Smooth muscle cell (in vitro differentiated cells): Measurements from ENCODE around the gene AQP5. TPM values are rescaled to one million over a fixed set of nuclear protein-coding genes. Genes with fewer than 3 reads are reported as not detected.

Experiments
- DNase-seq: peaks from one replicate; lab custom pipeline; 2025; ENCODE audit not compliant: unreplicated experiment; lab: John Stamatoyannopoulos, UW
- H2AFZ ChIP-seq: fragments of 200-600 bp; sonication (generic); 2 replicates; pipeline ENCODE4 v1.6.0; 2016; ENCODE audit warnings: antibody characterized with exemption, low read depth, mild to moderate bottlenecking
- H3F3A ChIP-seq: fragments of 200-600 bp; sonication (generic); 2 replicates; pipeline ENCODE4 v1.6.0; 2017; ENCODE audit warnings: antibody characterized with exemption, low read depth
- H3K27ac ChIP-seq: fragments of 200-600 bp; sonication (generic); 2 replicates; pipeline ENCODE4 v1.5.1; 2016; ENCODE audit warnings: low read depth, mild to moderate bottlenecking
- H3K27me3 ChIP-seq: fragments of 200-600 bp; sonication (generic); 2 replicates; pipeline ENCODE4 v1.6.1; 2016; ENCODE audit warnings: low read depth, mild to moderate bottlenecking
- H3K36me3 ChIP-seq: fragments of 200-600 bp; sonication (generic); 2 replicates; pipeline ENCODE4 v1.5.1; 2016; ENCODE audit warnings: low read depth
- H3K4me1 ChIP-seq: fragments of 200-600 bp; sonication (generic); 2 replicates; pipeline ENCODE4 v1.5.1; 2016; ENCODE audit warnings: low read depth
- H3K4me2 ChIP-seq: fragments of 200-600 bp; sonication (generic); 2 replicates; pipeline ENCODE4 v1.6.0; 2016; ENCODE audit warnings: mild to moderate bottlenecking
- H3K4me3 ChIP-seq: fragments of 200-600 bp; sonication (generic); 2 replicates; pipeline ENCODE4 v1.5.1; 2016; ENCODE audit warnings: mild to moderate bottlenecking
- H3K79me2 ChIP-seq: fragments of 200-600 bp; sonication (generic); 2 replicates; pipeline ENCODE4 v1.6.0; 2016; ENCODE audit warnings: low read depth, mild to moderate bottlenecking
- H3K9ac ChIP-seq: fragments of 200-600 bp; sonication (generic); 2 replicates; pipeline ENCODE4 v1.6.0; 2016; ENCODE audit warnings: low read depth
- H3K9me3 ChIP-seq: fragments of 200-600 bp; sonication (generic); replicated peaks from 2 replicates; pipeline ENCODE4 v1.5.1; 2016; ENCODE audit warnings: low read depth
- H4K20me1 ChIP-seq: fragments of 200-600 bp; sonication (generic); 2 replicates; pipeline ENCODE4 v1.6.0; 2016; ENCODE audit warnings: low read depth
- CTCF ChIP-seq: fragments of 200-600 bp; sonication (generic); IDR thresholded peaks from 2 replicates; pipeline ENCODE4 v1.5.1; 2017; ENCODE audit warnings: borderline replicate concordance, mild to moderate bottlenecking, antibody characterized with exemption; ENCODE audit not compliant: insufficient read depth, poor library complexity, severe bottlenecking
- WGBS: methylation state at CpG from one replicate; pipeline ENCODE4 v1.1.7; 2016; ENCODE audit warnings: low lambda C conversion rate; 5-methylcytosine and 5-hydroxymethylcytosine counted together
- polyA plus RNA-seq: library from polyadenylated mRNA; unstranded; fragments of >200 nt; fragmentation: Nextera tagmentation; extraction: Ambion mirVana; gene quantifications from 2 replicates; pipeline ENCODE4 v1.2.1, GENCODE V29; 2016
- total RNA-seq: library from RNA; depleted of rRNA; stranded (reverse); fragments of >200 nt; gene quantifications from 2 replicates; pipeline ENCODE4 v1.2.3, GENCODE V29; 2014

Gene AQP5
- total and polyA plus RNA-seq, 2 experiments from 2014 or later = not detected

GRCh38 chr12:49978125-49978524, 16.5 kb downstream of the AQP5 start:
- H3F3A ChIP-seq = no peaks in the 10 kb centered on the region

GRCh38 chr12:49979016-49979586, 17.4 kb downstream of the AQP5 start:
- Histone ChIP-seq H4K20me1 (peaks cover 4% of the 10 kb centered on the region), H3K9me3 (no peaks in the 10 kb centered on the region), H2AFZ (no peak overlapping the region), H3K4me1 (peaks cover 2% of the 10 kb centered on the region), H3K27ac (no peak overlapping the region), H3K36me3 (no peaks in the 10 kb centered on the region), H3K9ac (no peak overlapping the region), H3K79me2 (no peaks in the 10 kb centered on the region), H3K27me3 (peaks cover 17% of the 10 kb centered on the region), H3K4me2 (no peak overlapping the region), H3F3A (no peaks in the 10 kb centered on the region), H3K4me3 (no peak overlapping the region)
- TF ChIP-seq CTCF = no peak
- DNase-seq = no peak
- 95% methylated on average over 10 of the region's 10 CpGs for WGBS

More at GRCh38 chr12:49978125-49978524, 16.5 kb downstream of the AQP5 start:
- DNase-seq = no peak
- Histone ChIP-seq H3K4me1 (no peaks in the 10 kb centered on the region), H3K79me2 (no peaks in the 10 kb centered on the region), H3K27me3 (peaks cover 17% of the 10 kb centered on the region), H3K4me2 (no peak overlapping the region), H3K36me3 (no peaks in the 10 kb centered on the region), H2AFZ (no peak overlapping the region), H3K27ac (no peak overlapping the region), H4K20me1 (no peaks in the 10 kb centered on the region), H3K9me3 (no peaks in the 10 kb centered on the region), H3K4me3 (no peak overlapping the region), H3K9ac (no peak overlapping the region)
- 79% methylated on average over 4 of the region's 4 CpGs for WGBS
- no peak for TF ChIP-seq CTCF

GRCh38 chr12:49979791-49980190, 18.1 kb downstream of the AQP5 start:
- no peak overlapping the region for H3K4me2 ChIP-seq
- peaks cover 6% of the 10 kb centered on the region for H3F3A ChIP-seq
- no peaks in the 10 kb centered on the region for H3K79me2 ChIP-seq
- H4K20me1 ChIP-seq = peaks cover 4% of the 10 kb centered on the region
- no peaks in the 10 kb centered on the region for H3K36me3 ChIP-seq
- DNase-seq = no peak
- H2AFZ ChIP-seq = no peak overlapping the region
- H3K4me1 ChIP-seq = peaks cover 8% of the 10 kb centered on the region
- 85% methylated on average over 3 of the region's 3 CpGs for WGBS
- no peak overlapping the region for H3K27ac ChIP-seq
- H3K27me3 ChIP-seq = peaks cover 17% of the 10 kb centered on the region
- H3K9me3 ChIP-seq = no peaks in the 10 kb centered on the region
- H3K4me3 ChIP-seq = no peak overlapping the region
- H3K9ac ChIP-seq = no peak overlapping the region
- TF ChIP-seq CTCF = no peak

DNA sequence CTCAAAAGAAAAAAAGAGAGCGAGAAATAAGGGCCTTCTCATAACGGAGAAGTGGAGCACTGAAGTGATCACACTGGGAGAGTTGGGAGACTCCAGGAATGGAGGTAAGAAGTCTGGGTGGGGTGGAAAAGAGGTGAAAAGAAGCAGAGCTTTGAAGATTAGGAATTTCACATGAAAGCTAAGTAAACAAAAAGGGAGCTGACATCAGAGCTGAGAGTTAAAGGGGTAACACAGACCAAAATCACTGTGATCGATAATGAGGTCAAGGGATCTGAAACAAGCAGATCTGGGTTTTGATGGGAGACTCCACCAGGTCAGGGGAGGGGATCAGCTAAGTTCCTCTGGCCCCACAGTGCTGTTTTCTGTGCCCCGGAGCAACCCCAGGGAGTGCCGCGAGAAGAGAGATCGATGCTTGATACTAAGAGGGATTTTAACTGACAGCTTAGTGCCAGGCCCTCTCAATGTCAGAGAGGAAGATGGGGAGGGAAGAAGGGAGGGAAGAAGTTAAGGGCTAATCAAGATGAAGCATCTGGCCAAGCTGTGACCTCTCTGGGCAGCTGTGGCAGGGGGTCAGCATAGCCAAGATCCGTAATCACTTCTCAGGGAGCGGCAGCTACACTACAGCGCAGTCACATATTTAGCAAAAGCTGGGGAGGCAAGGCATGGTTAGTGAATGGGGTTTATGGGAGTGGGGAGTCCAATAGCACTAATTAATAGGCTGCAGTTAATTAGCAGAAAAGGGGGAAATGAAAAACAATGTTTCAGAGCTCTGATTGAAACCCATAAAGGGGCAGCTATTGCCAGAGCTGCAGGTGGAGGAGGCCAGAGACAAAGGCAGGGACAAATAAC, 19.1 kb downstream of the AQP5 start:
- Histone ChIP-seq H3K4me3 (no peak overlapping the region), H3K36me3 (no peaks in the 10 kb centered on the region), H3K4me2 (no peak overlapping the region), H3K4me1 (peaks cover 15% of the 10 kb centered on the region), H3K79me2 (no peaks in the 10 kb centered on the region), H2AFZ (no peak overlapping the region), H3K27me3 (peaks cover 15% of the 10 kb centered on the region), H3K9ac (no peak overlapping the region), H3F3A (peaks cover 15% of the 10 kb centered on the region), H4K20me1 (peaks cover 4% of the 10 kb centered on the region), H3K9me3 (no peaks in the 10 kb centered on the region), H3K27ac (no peak overlapping the region)
- no peak for DNase-seq
- no peak for TF ChIP-seq CTCF
- WGBS = 83% methylated on average over 10 of the region's 10 CpGs
